DOHH2 (cell line): ENCODE data around the gene NUDT16L1.

Source experiments
- H3F3A ChIP-seq: fragments of 200-600 bp; sonication (generic), shearing (Covaris generic); 2 replicates; pipeline ENCODE4 v1.6.0; 2016; ENCODE audit warnings: antibody characterized with exemption, mild to moderate bottlenecking; ENCODE audit not compliant: control insufficient read depth, insufficient read depth
- H3K27ac ChIP-seq: fragments of 200-600 bp; sonication (generic); 2 replicates; pipeline ENCODE4 v1.5.1; 2014; ENCODE audit warnings: low read depth, mild to moderate bottlenecking, low read length, moderate library complexity
- H3K27me3 ChIP-seq: fragments of 200-600 bp; sonication (generic); 2 replicates; pipeline ENCODE4 v1.6.1; 2014; ENCODE audit warnings: mild to moderate bottlenecking, low read length, mixed read lengths; ENCODE audit not compliant: control insufficient read depth
- H3K36me3 ChIP-seq: fragments of 200-600 bp; sonication (generic); 2 replicates; pipeline ENCODE4 v1.6.1; 2014; ENCODE audit warnings: mild to moderate bottlenecking, low read length, moderate library complexity, mixed read lengths; ENCODE audit not compliant: control insufficient read depth
- H3K4me1 ChIP-seq: fragments of 200-600 bp; sonication (generic); 2 replicates; pipeline ENCODE4 v1.6.1; 2014; ENCODE audit warnings: mild to moderate bottlenecking, low read length, mixed read lengths; ENCODE audit not compliant: control insufficient read depth
- H3K4me2 ChIP-seq: fragments of 200-600 bp; sonication (generic); 2 replicates; pipeline ENCODE4 v1.6.0; 2014; ENCODE audit warnings: mild to moderate bottlenecking, low read length, moderate library complexity
- H3K4me3 ChIP-seq: fragments of 200-600 bp; sonication (generic); 2 replicates; pipeline ENCODE4 v1.5.1; 2014; ENCODE audit warnings: mild to moderate bottlenecking, low read length, mixed read lengths
- H3K79me2 ChIP-seq: fragments of 200-600 bp; sonication (generic); 2 replicates; pipeline ENCODE4 v1.6.1; 2014; ENCODE audit warnings: mild to moderate bottlenecking, low read length, mixed read lengths; ENCODE audit not compliant: control insufficient read depth
- H3K9me2 ChIP-seq: fragments of 200-600 bp; sonication (generic); replicated peaks from 2 replicates; pipeline ENCODE4 v1.6.1; 2014; ENCODE audit warnings: mild to moderate bottlenecking, low read length, mixed read lengths; ENCODE audit not compliant: control insufficient read depth
- H3K9me3 ChIP-seq: fragments of 200-600 bp; sonication (generic); 2 replicates; pipeline ENCODE4 v1.6.1; 2014; ENCODE audit warnings: antibody characterized with exemption, low read length, mixed read lengths; ENCODE audit not compliant: control insufficient read depth, insufficient read depth
- H4K20me1 ChIP-seq: fragments of 200-600 bp; sonication (generic); 2 replicates; pipeline ENCODE4 v1.6.0; 2014; ENCODE audit warnings: low read depth, mild to moderate bottlenecking, antibody characterized with exemption, low read length, moderate library complexity; ENCODE audit not compliant: control insufficient read depth, insufficient read depth
- CTCF ChIP-seq: fragments of 200-600 bp; sonication (generic); IDR thresholded peaks from one replicate; pipeline ENCODE4 v1.5.1; 2014; ENCODE audit warnings: antibody characterized with exemption, mild to moderate bottlenecking, low read depth, low read length; ENCODE audit not compliant: poor library complexity, severe bottlenecking
- EZH2phosphoT487 ChIP-seq: fragments of 200-600 bp; sonication (generic); IDR thresholded peaks from 2 replicates; pipeline ENCODE4 v1.6.1; 2017; ENCODE audit warnings: borderline replicate concordance, mild to moderate bottlenecking, antibody characterized with exemption, low read length, moderate library complexity, mixed read lengths

Gene NUDT16L1

GRCh38 chr16:4666537-4667202 lies 26.7 kb upstream of the NUDT16L1 start:
- Histone ChIP-seq H3K9me2 (no peaks in the 10 kb centered on the region), H3K36me3 (peaks cover 24% of the 10 kb centered on the region)
- TF ChIP-seq CTCF (no peak), EZH2phosphoT487 (no peak)

GRCh38 chr16:4667203-4667963 lies 26.0 kb upstream of the NUDT16L1 start:
- H3K36me3 ChIP-seq = peaks cover 24% of the 10 kb centered on the region

More at GRCh38 chr16:4666537-4667202, 26.7 kb upstream of the NUDT16L1 start:
- no peaks in the 10 kb centered on the region for H4K20me1 ChIP-seq
- H3K4me2 ChIP-seq = no peak overlapping the region
- H3K27me3 ChIP-seq = no peaks in the 10 kb centered on the region
- H3K79me2 ChIP-seq = no peaks in the 10 kb centered on the region
- no peak overlapping the region for H3K4me3 ChIP-seq
- no peaks in the 10 kb centered on the region for H3K9me3 ChIP-seq
- no peak overlapping the region for H3K27ac ChIP-seq
- H3K4me1 ChIP-seq = peaks cover 8% of the 10 kb centered on the region
- H3F3A ChIP-seq = no peaks in the 10 kb centered on the region

GRCh38 chr16:4668313-4668960 lies 24.9 kb upstream of the NUDT16L1 start:
- H3K4me2 ChIP-seq = no peak overlapping the region
- TF ChIP-seq CTCF = no peak
- no peak for TF ChIP-seq EZH2phosphoT487
- H3F3A ChIP-seq = no peaks in the 10 kb centered on the region
- no peak overlapping the region for H3K4me3 ChIP-seq
- H3K36me3 ChIP-seq = peaks cover 24% of the 10 kb centered on the region
- H3K27me3 ChIP-seq = no peaks in the 10 kb centered on the region
- H3K27ac ChIP-seq = no peak overlapping the region
- no peaks in the 10 kb centered on the region for H3K9me2 ChIP-seq
- H3K79me2 ChIP-seq = no peaks in the 10 kb centered on the region
- H3K9me3 ChIP-seq = no peaks in the 10 kb centered on the region
- no peaks in the 10 kb centered on the region for H4K20me1 ChIP-seq
- H3K4me1 ChIP-seq = peaks cover 8% of the 10 kb centered on the region

More at GRCh38 chr16:4667203-4667963, 26.0 kb upstream of the NUDT16L1 start:
- TF ChIP-seq EZH2phosphoT487 (no peak), CTCF (no peak)
- Histone ChIP-seq H3K9me3 (no peaks in the 10 kb centered on the region), H3K4me2 (no peak overlapping the region), H3K27me3 (no peaks in the 10 kb centered on the region), H3K27ac (no peak overlapping the region), H3K4me3 (no peak overlapping the region), H3F3A (no peaks in the 10 kb centered on the region), H3K9me2 (no peaks in the 10 kb centered on the region), H3K79me2 (no peaks in the 10 kb centered on the region), H4K20me1 (no peaks in the 10 kb centered on the region), H3K4me1 (peaks cover 8% of the 10 kb centered on the region)
